ENCODE data around the gene HCN2. TPM values are rescaled to one million over a fixed set of nuclear protein-coding genes. Genes with fewer than 3 reads are reported as not detected.

Gene HCN2
- total and polyA plus RNA-seq, 4 donors: 8.6 to 85.8 (median 59.1) TPM

DNA sequence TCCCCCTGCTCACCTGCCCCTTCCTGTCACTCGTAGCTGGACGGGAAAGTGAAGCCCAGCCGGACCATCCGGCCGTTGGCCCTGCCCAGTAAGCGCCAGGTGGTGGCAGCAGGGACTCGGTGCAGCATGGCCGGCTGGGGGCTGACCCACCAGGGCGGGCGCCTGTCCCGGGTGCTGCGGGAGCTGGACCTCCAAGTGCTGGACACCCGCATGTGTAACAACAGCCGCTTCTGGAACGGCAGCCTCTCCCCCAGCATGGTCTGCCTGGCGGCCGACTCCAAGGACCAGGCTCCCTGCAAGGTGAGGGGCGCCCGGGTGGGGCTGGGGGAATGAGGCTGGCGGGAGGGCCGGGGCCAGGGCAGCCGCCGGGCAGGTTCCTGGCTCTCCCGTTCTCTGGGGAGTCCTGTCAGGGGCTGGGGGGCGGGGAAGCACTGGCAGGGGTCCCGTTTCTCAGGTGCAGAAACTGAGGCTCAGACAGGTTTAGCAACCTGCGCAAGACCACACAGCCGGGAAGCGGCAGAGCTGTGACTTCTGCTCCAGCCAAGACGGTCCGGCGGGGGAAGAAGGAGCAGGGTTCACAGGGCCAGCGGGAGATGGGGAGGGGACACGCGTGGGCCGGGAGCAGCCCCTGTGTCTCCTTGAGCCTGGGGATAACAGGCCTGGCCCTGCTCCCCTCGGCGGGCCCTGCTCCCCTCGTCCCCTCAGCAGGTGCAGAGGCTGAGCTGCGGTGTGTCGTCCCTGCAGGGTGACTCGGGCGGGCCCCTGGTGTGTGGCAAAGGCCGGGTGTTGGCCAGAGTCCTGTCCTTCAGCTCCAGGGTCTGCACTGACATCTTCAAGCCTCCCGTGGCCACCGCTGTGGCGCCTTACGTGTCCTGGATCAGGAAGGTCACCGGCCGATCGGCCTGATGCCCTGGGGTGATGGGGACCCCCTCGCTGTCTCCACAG, 40.5 kb upstream of the HCN2 start:
- Histone ChIP-seq H3K4me3 (ENCODE audit: low read depth, low read length) (no peak overlapping the region), H3K27me3 (ENCODE audit: control insufficient read depth, insufficient read depth, low read length) (no peaks in the 10 kb centered on the region), H3K27ac (ENCODE audit: low read depth, low read length) (no peak overlapping the region), H3K36me3 (ENCODE audit: control insufficient read depth, insufficient read depth, low read length) (peaks cover 6% of the 10 kb centered on the region), H3K9me3 (ENCODE audit: control insufficient read depth, insufficient read depth, low read length) (no peaks in the 10 kb centered on the region), H3K4me1 (ENCODE audit: control insufficient read depth, insufficient read depth, low read length) (peaks cover 4% of the 10 kb centered on the region)
- DNase-seq (ENCODE audit: low read depth in 4 of 6, low spot score in 6 of 6): no peak
- WGBS (ENCODE audit: insufficient coverage): 75% methylated on average over 45 of the region's 52 CpGs

DNA sequence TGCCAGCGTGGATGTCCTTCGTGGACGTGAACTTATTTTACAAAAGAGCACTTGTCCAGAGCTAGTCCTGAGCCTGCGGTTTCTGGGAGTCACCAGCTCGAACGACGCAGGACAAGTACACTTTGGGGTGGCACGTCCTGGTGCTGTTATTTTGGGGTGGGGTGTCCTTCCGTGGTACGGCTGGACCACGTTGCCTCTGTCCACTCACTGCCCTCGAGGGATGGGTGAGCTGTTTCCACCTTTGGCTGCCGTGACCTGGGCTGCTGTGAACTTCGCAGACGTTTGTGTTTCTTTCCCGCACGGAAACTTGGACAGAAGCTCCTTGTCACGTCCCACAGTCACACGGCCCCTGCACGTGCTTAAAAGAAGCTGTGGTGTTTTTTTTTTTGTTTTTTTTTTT, 34.9 kb upstream of the HCN2 start:
- Histone ChIP-seq H3K36me3 (ENCODE audit: control insufficient read depth, insufficient read depth, low read length) (no peaks in the 10 kb centered on the region), H3K4me1 (ENCODE audit: control insufficient read depth, insufficient read depth, low read length) (peaks cover 21% of the 10 kb centered on the region), H3K27ac (ENCODE audit: low read depth, low read length) (no peak overlapping the region), H3K4me3 (ENCODE audit: low read depth, low read length) (no peak overlapping the region), H3K27me3 (ENCODE audit: control insufficient read depth, insufficient read depth, low read length) (no peaks in the 10 kb centered on the region), H3K9me3 (ENCODE audit: control insufficient read depth, insufficient read depth, low read length) (no peaks in the 10 kb centered on the region)
- DNase-seq (ENCODE audit: low read depth in 4 of 6, low spot score in 6 of 6): no peak
- 77% methylated on average over 18 of the region's 20 CpGs for WGBS (ENCODE audit: insufficient coverage)

DNA sequence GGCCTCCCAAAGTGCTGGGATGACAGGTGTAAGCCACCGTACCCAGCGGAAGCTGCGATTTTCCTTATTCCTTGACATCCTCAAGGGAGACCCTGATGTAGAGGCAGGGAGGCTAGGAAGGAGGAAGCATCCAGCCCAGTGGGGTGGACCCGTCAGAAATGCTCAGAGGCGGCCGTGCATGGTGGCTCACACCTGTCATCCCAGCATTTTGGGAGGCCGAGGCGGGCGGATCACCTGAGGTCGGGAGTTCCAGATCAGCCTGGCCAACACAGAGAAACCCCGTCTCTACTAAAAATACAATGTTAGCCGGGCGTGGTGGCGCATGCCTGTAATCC, 34.2 kb upstream of the HCN2 start:
- Histone ChIP-seq H3K27me3 (ENCODE audit: control insufficient read depth, insufficient read depth, low read length) (no peaks in the 10 kb centered on the region), H3K4me1 (ENCODE audit: control insufficient read depth, insufficient read depth, low read length) (peaks cover 21% of the 10 kb centered on the region), H3K9me3 (ENCODE audit: control insufficient read depth, insufficient read depth, low read length) (no peaks in the 10 kb centered on the region), H3K27ac (ENCODE audit: low read depth, low read length) (no peak overlapping the region), H3K4me3 (ENCODE audit: low read depth, low read length) (no peak overlapping the region), H3K36me3 (ENCODE audit: control insufficient read depth, insufficient read depth, low read length) (no peaks in the 10 kb centered on the region)
- WGBS (ENCODE audit: insufficient coverage): 94% methylated on average over 8 of the region's 14 CpGs
- DNase-seq (ENCODE audit: low read depth in 4 of 6, low spot score in 6 of 6): no peak

DNA sequence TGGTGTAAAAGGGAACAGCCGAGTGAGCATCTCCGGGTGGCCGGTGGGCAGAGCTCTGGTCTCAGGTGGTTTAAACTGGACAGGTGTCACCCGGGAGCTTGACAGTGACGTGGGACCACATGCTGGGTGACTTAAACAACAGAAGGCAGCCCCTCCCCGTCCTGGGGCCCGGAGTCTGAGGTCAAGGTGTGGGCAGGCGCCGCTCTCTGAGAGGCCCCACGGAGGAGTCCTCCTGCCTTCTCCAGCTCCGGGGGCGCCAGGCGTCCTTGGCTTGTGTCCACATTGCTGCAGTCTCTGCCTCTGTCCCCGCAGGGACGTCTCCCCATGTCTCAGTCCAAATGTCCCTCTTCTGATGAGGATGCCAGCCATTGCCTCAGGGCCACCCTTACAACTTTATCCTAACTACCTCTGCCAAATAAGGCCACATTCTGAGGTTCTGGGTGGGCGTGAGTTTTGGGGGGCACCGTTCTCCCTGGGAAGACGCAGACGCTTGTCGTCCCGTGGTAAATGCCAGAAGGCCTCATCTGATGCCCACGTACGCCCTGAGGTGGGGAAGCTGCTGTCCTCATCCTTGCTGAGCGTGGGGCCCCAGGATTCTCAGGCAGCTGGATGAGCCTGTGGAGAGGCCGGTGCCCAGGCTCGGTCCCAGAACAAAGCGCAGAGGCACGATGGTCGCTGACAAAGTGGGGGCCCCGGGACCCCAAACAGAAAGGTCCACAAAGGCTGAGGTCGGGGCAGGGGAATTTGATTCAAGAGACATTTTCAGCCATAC, 32.9 kb upstream of the HCN2 start:
- no peak for DNase-seq (ENCODE audit: low read depth in 4 of 6, low spot score in 6 of 6)
- no peaks in the 10 kb centered on the region for H3K36me3 ChIP-seq (ENCODE audit: control insufficient read depth, insufficient read depth, low read length)
- no peak overlapping the region for H3K4me3 ChIP-seq (ENCODE audit: low read depth, low read length)
- H3K27ac ChIP-seq (ENCODE audit: low read depth, low read length): no peak overlapping the region
- H3K4me1 ChIP-seq (ENCODE audit: control insufficient read depth, insufficient read depth, low read length): peaks cover 18% of the 10 kb centered on the region
- H3K27me3 ChIP-seq (ENCODE audit: control insufficient read depth, insufficient read depth, low read length): no peaks in the 10 kb centered on the region
- 78% methylated on average over 30 of the region's 31 CpGs for whole genome bisulfite sequencing (ENCODE audit: insufficient coverage)
- H3K9me3 ChIP-seq (ENCODE audit: control insufficient read depth, insufficient read depth, low read length): no peaks in the 10 kb centered on the region

DNA sequence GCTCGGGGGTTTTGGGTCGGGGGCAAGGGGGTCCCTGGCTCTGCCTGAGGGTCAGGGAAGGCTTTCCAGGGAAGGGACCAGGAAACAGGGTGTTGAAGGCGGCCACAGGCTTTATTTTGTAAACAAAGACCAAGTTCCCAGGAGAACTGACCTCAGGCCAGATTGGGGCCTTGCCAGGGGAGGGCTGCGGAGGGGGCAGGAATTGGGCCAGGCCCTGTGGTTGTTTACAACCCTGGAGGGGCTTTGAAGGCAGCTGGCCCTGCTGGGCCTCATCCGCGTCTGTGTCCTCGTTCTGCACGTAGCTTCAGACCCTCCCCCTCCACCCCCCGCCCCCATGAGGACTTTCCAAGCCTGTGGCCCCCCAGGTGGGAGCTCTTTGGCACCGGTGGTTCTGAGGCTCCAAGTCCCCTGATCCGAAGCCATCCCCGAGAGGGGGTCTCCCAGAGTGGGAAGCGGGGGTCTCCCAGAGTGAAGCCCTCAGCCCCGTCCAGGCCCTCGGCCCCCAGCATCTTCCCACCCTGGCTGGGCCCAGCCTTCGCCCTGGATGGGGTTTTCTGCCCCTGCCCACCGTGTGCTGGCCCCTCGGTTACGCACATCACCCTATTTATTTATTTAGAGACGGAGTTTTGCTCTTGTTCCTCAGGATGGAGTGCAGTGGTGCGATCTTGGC, 30.8 kb upstream of the HCN2 start:
- Histone ChIP-seq H3K4me1 (ENCODE audit: control insufficient read depth, insufficient read depth, low read length) (peaks cover 18% of the 10 kb centered on the region), H3K9me3 (ENCODE audit: control insufficient read depth, insufficient read depth, low read length) (no peaks in the 10 kb centered on the region), H3K36me3 (ENCODE audit: control insufficient read depth, insufficient read depth, low read length) (no peaks in the 10 kb centered on the region), H3K27me3 (ENCODE audit: control insufficient read depth, insufficient read depth, low read length) (no peaks in the 10 kb centered on the region), H3K27ac (ENCODE audit: low read depth, low read length) (peak overlapping the region; percentile 57), H3K4me3 (ENCODE audit: low read depth, low read length) (no peak overlapping the region)
- DNase-seq (ENCODE audit: low read depth in 4 of 6, low spot score in 6 of 6): peak in 1 of 6 donors; percentile 76
- 30% methylated on average over 12 of the region's 21 CpGs for WGBS (ENCODE audit: insufficient coverage)

DNA sequence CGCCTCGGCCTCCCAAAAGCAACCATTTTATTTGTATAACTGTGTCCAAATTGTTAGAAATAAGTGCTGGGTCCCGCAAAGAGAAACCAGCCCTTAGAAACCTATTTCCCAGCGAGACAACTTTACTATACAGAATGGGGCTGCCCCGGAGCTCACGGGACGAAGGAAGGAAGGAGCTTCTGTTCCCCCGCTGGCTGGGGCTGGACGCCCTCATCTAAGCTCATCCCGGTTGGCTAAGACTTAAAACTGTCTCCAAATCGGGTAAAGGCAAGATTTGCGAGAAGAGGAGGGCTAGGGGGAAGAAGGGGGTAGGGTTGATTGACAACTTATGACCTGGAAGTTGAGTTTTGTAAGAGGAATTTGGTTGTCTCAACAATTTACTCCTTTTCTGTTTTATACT, 29.6 kb upstream of the HCN2 start:
- no peak overlapping the region for H3K4me3 ChIP-seq (ENCODE audit: low read depth, low read length)
- WGBS (ENCODE audit: insufficient coverage): 100% methylated on average over 1 of the region's 12 CpGs
- DNase-seq (ENCODE audit: low read depth in 4 of 6, low spot score in 6 of 6): no peak
- peaks cover 18% of the 10 kb centered on the region for H3K4me1 ChIP-seq (ENCODE audit: control insufficient read depth, insufficient read depth, low read length)
- no peaks in the 10 kb centered on the region for H3K9me3 ChIP-seq (ENCODE audit: control insufficient read depth, insufficient read depth, low read length)
- H3K36me3 ChIP-seq (ENCODE audit: control insufficient read depth, insufficient read depth, low read length): no peaks in the 10 kb centered on the region
- peak overlapping the region; percentile 40 for H3K27ac ChIP-seq (ENCODE audit: low read depth, low read length)
- H3K27me3 ChIP-seq (ENCODE audit: control insufficient read depth, insufficient read depth, low read length): no peaks in the 10 kb centered on the region

DNA sequence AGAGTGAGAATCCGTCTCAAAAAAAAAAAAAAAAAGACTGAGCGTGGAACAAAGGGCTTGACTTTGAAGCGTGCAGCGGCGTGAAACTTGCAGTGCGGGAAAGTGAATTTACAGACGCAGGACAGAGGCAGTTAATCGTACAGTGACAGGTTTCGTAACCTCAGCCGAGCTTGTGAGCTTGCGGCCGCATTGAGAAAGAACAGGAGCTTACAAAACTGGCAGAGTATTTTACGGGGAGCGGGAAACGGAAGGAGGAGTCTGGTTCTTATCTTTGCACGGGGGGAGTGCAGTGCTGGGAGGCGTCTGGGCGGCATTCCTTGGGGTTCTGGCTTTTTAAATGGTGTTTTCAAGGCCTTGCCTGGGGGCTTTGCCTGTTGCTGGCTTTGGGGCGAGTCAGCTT, 23.3 kb upstream of the HCN2 start:
- Histone ChIP-seq H3K27me3 (ENCODE audit: control insufficient read depth, insufficient read depth, low read length) (peaks cover 4% of the 10 kb centered on the region), H3K9me3 (ENCODE audit: control insufficient read depth, insufficient read depth, low read length) (no peaks in the 10 kb centered on the region), H3K36me3 (ENCODE audit: control insufficient read depth, insufficient read depth, low read length) (no peaks in the 10 kb centered on the region), H3K4me3 (ENCODE audit: low read depth, low read length) (no peak overlapping the region), H3K4me1 (ENCODE audit: control insufficient read depth, insufficient read depth, low read length) (peaks cover 8% of the 10 kb centered on the region), H3K27ac (ENCODE audit: low read depth, low read length) (no peak overlapping the region)
- DNase-seq (ENCODE audit: low read depth in 4 of 6, low spot score in 6 of 6): no peak
- 62% methylated on average over 17 of the region's 19 CpGs for WGBS (ENCODE audit: insufficient coverage)

DNA sequence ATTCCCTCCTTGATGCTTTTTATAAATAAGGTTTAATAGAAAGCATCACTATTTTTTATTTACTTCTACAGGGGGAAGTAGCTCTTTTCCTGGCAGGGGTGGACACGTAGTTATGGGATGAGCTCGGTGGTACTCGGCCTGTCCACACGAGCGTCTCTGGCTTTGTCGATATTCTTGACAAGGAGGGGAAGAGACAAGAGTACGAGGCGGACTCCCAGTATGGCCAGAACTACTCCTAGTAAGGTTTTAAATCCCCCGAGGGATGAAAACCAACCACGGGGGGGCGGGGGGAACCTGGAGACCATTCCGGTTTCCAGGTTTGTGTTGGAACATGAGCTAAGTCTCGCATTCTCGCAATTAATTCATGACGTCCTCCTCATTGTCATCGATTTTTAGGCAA, 22.8 kb upstream of the HCN2 start:
- 86% methylated on average over 12 of the region's 16 CpGs for WGBS (ENCODE audit: insufficient coverage)
- H3K9me3 ChIP-seq (ENCODE audit: control insufficient read depth, insufficient read depth, low read length): no peaks in the 10 kb centered on the region
- peaks cover 12% of the 10 kb centered on the region for H3K4me1 ChIP-seq (ENCODE audit: control insufficient read depth, insufficient read depth, low read length)
- no peak overlapping the region for H3K27ac ChIP-seq (ENCODE audit: low read depth, low read length)
- no peaks in the 10 kb centered on the region for H3K36me3 ChIP-seq (ENCODE audit: control insufficient read depth, insufficient read depth, low read length)
- no peak overlapping the region for H3K4me3 ChIP-seq (ENCODE audit: low read depth, low read length)
- peaks cover 7% of the 10 kb centered on the region for H3K27me3 ChIP-seq (ENCODE audit: control insufficient read depth, insufficient read depth, low read length)
- no peak for DNase-seq (ENCODE audit: low read depth in 4 of 6, low spot score in 6 of 6)

DNA sequence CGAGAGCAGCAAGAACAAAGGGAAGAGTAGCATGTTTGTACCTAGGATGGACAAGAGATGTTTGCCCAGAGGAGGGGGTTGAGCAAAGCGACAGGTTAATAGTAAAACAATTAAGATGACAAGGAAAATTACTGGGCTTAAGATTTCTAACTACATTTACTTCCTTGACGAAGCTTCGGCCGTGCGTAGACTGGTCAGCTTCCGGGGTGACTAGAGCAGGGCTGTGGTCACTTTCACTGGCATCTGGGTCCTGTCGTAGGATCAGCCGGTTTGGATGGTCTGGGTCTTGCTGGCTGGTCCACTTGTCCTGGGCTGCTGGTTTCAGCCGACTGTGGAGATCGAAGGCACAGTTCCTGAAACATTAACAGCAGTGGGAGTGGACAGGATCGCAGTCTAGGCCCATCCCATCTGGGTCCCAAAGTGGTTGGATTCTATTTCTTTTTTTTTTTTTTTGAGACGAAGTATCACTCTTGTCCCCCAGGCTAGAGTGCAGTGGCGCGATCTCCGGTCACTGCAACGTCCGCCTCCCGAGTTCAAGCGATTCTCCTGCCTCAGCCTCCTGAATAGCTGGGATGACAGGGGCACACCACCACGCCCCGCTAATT, 22.3 kb upstream of the HCN2 start:
- 94% methylated on average over 20 of the region's 22 CpGs for WGBS (ENCODE audit: insufficient coverage)
- H3K36me3 ChIP-seq (ENCODE audit: control insufficient read depth, insufficient read depth, low read length): no peaks in the 10 kb centered on the region
- H3K9me3 ChIP-seq (ENCODE audit: control insufficient read depth, insufficient read depth, low read length): no peaks in the 10 kb centered on the region
- DNase-seq (ENCODE audit: low read depth in 4 of 6, low spot score in 6 of 6): no peak
- peaks cover 15% of the 10 kb centered on the region for H3K4me1 ChIP-seq (ENCODE audit: control insufficient read depth, insufficient read depth, low read length)
- no peak overlapping the region for H3K27ac ChIP-seq (ENCODE audit: low read depth, low read length)
- H3K27me3 ChIP-seq (ENCODE audit: control insufficient read depth, insufficient read depth, low read length): peaks cover 7% of the 10 kb centered on the region
- no peak overlapping the region for H3K4me3 ChIP-seq (ENCODE audit: low read depth, low read length)
